Mucosa of stomach (tissue), 1 donor: ENCODE results near the gene KISS1R.
"Not testable (repeated sequence)": the region's sequence is repeated elsewhere in the genome, so short reads cannot be mapped to it uniquely, and the experiment has no call there.

ENCODE experiments used
- H3K27me3 ChIP-seq: one replicate; pipeline ENCODE4 v1.7.0; 2013; ENCODE audit warnings: mild to moderate bottlenecking, low read length; ENCODE audit not compliant: control insufficient read depth, insufficient read depth
- H3K36me3 ChIP-seq: one replicate; pipeline ENCODE4 v1.7.0; 2013; ENCODE audit warnings: low read length; ENCODE audit not compliant: control insufficient read depth, insufficient read depth
- H3K4me1 ChIP-seq: one replicate; pipeline ENCODE4 v1.7.0; 2013; ENCODE audit warnings: mild to moderate bottlenecking, low read length; ENCODE audit not compliant: control insufficient read depth, insufficient read depth
- H3K4me3 ChIP-seq: one replicate; pipeline ENCODE4 v1.7.0; 2013; ENCODE audit warnings: low read length
- H3K9ac ChIP-seq: one replicate; pipeline ENCODE4 v1.7.0; 2013; ENCODE audit warnings: mild to moderate bottlenecking, low read length, moderate library complexity
- H3K9me3 ChIP-seq: one replicate; pipeline ENCODE4 v1.7.0; 2013; ENCODE audit warnings: mild to moderate bottlenecking, low read length, moderate library complexity; ENCODE audit not compliant: control insufficient read depth
- donor health status: Pancreatic carcinoma.

Gene KISS1R

GRCh38 chr19:875265-875879 lies 41.8 kb upstream of the KISS1R start:
- no peaks in the 10 kb centered on the region for H3K27me3 ChIP-seq
- no peak overlapping the region for H3K4me3 ChIP-seq
- H3K36me3 ChIP-seq, result no peaks in the 10 kb centered on the region
- no peaks in the 10 kb centered on the region for H3K9me3 ChIP-seq
- no peak overlapping the region for H3K9ac ChIP-seq
- peaks cover 9% of the 10 kb centered on the region for H3K4me1 ChIP-seq

- no peaks in the 10 kb centered on the region for H3K27me3 ChIP-seq
- no peak overlapping the region for H3K9ac ChIP-seq
- no peaks in the 10 kb centered on the region for H3K9me3 ChIP-seq
- H3K36me3 ChIP-seq, result peaks cover 3% of the 10 kb centered on the region
- peaks cover 9% of the 10 kb centered on the region for H3K4me1 ChIP-seq
- H3K4me3 ChIP-seq, result no peak overlapping the region
Observed at GRCh38 chr19:876089-876488, 41.0 kb upstream of the KISS1R start.

GRCh38 chr19:876780-877314 lies 40.3 kb upstream of the KISS1R start:
- peaks cover 8% of the 10 kb centered on the region for H3K4me1 ChIP-seq
- peaks cover 9% of the 10 kb centered on the region for H3K36me3 ChIP-seq
- H3K9me3 ChIP-seq, result no peaks in the 10 kb centered on the region
- no peak overlapping the region for H3K9ac ChIP-seq
- no peak overlapping the region for H3K4me3 ChIP-seq
- no peaks in the 10 kb centered on the region for H3K27me3 ChIP-seq

GRCh38 chr19:877992-878660 lies 39.0 kb upstream of the KISS1R start:
- not testable (repeated sequence) for H3K4me1 ChIP-seq, H3K9ac ChIP-seq, H3K27me3 ChIP-seq, H3K4me3 ChIP-seq, H3K9me3 ChIP-seq
- peaks cover 17% of the 10 kb centered on the region for H3K36me3 ChIP-seq

- not testable (repeated sequence) for H3K9me3 ChIP-seq, H3K9ac ChIP-seq, H3K4me3 ChIP-seq, H3K4me1 ChIP-seq, H3K27me3 ChIP-seq
- peaks cover 17% of the 10 kb centered on the region for H3K36me3 ChIP-seq
Observed at GRCh38 chr19:878751-879561, 38.2 kb upstream of the KISS1R start.

- Histone ChIP-seq H3K9me3 (no peaks in the 10 kb centered on the region), H3K4me3 (no peak overlapping the region), H3K9ac (no peak overlapping the region), H3K27me3 (no peaks in the 10 kb centered on the region), H3K4me1 (no peaks in the 10 kb centered on the region), H3K36me3 (peaks cover 21% of the 10 kb centered on the region)
Observed at GRCh38 chr19:879711-880438, 37.3 kb upstream of the KISS1R start.

- Histone ChIP-seq H3K4me1 (no peaks in the 10 kb centered on the region), H3K36me3 (peaks cover 26% of the 10 kb centered on the region), H3K4me3 (no peak overlapping the region), H3K27me3 (no peaks in the 10 kb centered on the region), H3K9me3 (no peaks in the 10 kb centered on the region), H3K9ac (no peak overlapping the region)
Observed at GRCh38 chr19:881385-882071, 35.6 kb upstream of the KISS1R start.

- no peaks in the 10 kb centered on the region for H3K9me3 ChIP-seq
- H3K4me3 ChIP-seq, result no peak overlapping the region
- H3K4me1 ChIP-seq, result no peaks in the 10 kb centered on the region
- no peaks in the 10 kb centered on the region for H3K27me3 ChIP-seq
- no peak overlapping the region for H3K9ac ChIP-seq
- peaks cover 26% of the 10 kb centered on the region for H3K36me3 ChIP-seq
Observed at GRCh38 chr19:882871-883497, 34.1 kb upstream of the KISS1R start.

- no peaks in the 10 kb centered on the region for H3K4me1 ChIP-seq
Observed at GRCh38 chr19:883661-884211, 33.4 kb upstream of the KISS1R start.

GRCh38 chr19:884420-885211 lies 32.5 kb upstream of the KISS1R start:
- Histone ChIP-seq H3K9me3 (no peaks in the 10 kb centered on the region), H3K27me3 (no peaks in the 10 kb centered on the region), H3K9ac (no peak overlapping the region), H3K4me1 (no peaks in the 10 kb centered on the region), H3K4me3 (no peak overlapping the region), H3K36me3 (peaks cover 26% of the 10 kb centered on the region)

More at GRCh38 chr19:883661-884211, 33.4 kb upstream of the KISS1R start:
- Histone ChIP-seq H3K27me3 (no peaks in the 10 kb centered on the region), H3K9ac (no peak overlapping the region), H3K4me3 (no peak overlapping the region), H3K9me3 (no peaks in the 10 kb centered on the region), H3K36me3 (peaks cover 26% of the 10 kb centered on the region)
